8988T (cell line): ENCODE results near the gene KRTAP21-1.
"Not testable (repeated sequence)": the region's sequence is repeated elsewhere in the genome, so short reads cannot be mapped to it uniquely, and the experiment has no call there.

ENCODE experiments used
- DNase-seq: peaks from one replicate; pipeline ENCODE4 v3.0.0; 2011

Gene KRTAP21-1

DNA sequence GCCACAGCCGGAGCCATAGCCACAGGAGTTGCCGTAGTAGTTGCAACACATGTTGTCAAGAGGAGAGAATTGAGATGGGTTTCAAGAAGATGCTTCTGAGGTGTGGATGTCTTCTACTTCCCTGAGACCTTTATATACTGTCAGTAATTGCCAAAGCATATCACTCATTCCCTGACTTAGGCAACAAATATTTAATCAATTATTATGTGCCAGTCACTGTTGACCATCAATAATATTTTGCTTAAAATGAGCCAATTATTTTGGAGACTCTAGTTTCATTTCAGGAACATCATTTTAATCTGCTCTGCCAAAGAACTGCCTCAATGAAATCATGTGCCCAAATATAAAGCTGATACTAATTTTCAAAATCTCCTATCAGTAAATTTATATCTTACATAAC is at the start of gene KRTAP21-1:
Gene KRTAP21-1, minus strand, starts transcription at position 101 of the 400 bp plus-strand sequence. Its CDS starts 50 bp downstream, at position 51.
- DNase-seq: not testable (repeated sequence)

DNA sequence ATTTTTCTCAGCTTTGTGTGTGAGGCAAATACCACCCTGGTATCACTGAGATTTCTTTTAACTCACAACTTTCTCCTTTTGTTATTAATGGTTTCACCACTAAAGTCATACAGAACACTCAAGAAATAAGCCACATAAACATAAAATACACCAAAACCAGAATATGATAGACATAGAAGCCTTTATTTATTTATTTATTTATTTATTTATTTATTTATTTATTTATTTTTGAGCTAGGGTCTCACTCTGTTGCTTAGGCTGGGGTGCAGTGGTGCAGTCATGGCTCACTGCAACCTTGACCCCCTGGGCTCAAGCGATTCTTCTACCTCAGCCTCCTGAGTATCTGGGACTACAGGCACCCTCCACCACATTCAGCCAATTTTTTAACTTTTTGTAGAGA is 45.4 kb upstream of the KRTAP21-1 start:
- no peak for DNase-seq

DNA sequence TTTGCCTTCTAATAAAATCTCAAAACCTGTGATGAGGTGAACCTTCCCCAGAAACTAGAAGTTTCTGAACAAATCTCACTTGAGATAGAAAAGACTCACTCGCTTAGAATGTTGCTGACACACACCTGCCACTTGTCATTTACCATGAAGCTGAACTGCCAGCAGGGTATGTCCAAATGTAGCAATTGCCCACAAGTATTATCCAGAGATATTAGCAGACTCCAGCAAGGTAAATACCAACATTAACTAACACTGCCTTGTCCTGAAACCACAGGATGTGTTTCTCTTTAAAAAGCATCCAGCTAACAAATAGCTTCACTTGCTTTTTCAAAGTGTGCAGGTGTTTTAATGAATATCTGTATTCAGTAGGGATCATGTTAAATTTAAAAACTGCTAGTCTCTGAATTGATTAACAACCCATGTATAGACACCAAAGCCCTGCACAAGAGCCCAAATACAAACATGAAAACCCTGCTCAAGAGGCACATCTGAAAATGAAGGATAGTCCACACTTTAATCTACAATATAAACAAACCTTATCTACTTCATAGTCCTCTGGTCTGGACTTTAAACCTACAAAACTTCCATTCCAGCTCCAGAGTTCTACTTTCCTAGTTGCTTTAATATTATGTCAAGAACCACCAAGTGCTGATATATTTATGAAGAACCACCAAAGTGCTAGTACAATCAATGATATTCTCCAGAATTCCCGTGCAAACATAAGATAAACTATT is 38.5 kb upstream of the KRTAP21-1 start:
- no peak for DNase-seq

DNA sequence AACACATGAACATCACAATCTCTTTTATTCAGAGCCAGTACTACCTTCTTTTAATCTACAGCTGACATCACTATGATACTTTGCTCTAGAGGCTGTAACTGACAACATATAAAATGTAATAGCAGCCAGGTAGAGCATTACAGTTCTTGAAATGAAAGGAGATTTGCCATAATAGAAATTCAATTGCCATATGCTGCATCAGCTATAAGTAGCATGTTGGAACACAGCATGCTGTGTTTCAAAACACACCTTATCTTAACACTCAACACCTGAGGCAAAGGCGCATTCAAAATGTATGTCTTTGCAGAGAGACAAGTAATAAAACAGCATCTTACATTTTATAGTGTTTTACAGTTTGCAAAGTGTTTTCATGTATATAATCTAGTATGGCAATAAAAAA is 24.0 kb upstream of the KRTAP21-1 start:
- no peak for DNase-seq

DNA sequence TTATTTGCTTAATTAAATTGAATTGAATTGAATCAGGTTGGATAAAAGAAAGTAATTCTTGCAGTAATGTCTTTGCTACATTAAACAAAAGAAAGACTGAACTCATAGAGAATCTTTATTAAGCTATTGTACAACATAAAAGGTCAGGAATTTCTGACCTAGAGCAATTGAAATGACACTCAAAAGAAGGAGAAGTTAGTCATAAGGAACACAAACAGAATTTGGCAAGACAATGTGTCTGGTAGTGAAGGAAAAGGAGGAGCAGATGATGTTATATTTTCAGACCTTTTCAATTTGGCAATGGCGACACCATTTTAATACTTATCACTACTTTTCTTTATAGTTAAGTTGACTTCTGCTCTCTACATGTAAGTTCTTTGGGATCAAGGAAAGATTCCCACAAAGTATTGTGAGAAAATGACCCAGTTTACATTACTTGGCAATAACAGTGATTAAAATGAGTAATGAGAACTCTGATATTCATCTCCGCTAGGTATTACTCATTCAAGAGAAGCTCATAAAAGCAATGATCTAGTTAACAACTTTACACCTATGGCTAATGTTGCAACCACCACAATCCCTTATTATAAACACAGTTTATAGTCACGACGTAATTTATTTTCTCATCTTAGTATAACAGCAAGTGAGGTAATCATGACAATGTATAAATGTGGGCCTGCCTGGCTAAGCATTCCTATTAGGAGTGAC is 14.7 kb upstream of the KRTAP21-1 start:
- no peak for DNase-seq

DNA sequence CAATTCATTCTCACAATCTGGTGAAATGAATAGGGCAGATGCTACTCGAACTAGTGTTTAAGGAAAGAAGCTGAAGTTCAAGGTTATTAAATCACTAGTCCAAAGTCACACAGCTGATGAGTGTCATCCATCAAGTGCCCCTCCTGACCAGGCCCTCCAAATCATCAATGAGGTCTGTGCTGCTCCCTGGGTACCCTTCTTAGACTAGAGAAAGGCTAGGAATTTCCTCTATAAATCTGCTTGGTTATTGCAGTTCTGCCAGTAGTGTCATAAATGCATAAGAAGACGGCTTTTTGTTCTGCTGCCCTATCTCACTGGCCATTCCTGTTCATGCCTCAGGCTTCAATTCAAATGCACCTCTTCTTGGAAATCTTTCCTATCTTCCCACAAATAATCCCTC is 5.5 kb upstream of the KRTAP21-1 start:
- DNase-seq: no peak

DNA sequence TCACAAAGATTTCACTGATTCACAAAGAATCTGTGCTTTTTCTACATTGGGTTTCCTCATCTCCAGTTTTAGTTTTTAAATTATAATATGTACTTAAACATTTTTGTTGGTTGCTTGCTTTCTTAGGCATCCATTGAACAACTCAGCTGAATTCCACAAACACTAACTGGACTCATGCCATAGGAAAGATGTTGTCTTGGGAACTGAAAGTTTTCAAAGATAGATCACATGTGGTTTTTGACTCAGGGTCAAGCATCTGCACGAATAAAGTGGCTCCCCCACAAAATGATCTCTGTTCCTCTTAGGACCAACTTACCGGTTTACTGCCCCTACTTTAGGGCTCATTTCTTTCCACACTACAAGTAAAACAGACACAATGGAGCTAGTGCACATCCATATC is 3.1 kb upstream of the KRTAP21-1 start:
- no peak for DNase-seq

DNA sequence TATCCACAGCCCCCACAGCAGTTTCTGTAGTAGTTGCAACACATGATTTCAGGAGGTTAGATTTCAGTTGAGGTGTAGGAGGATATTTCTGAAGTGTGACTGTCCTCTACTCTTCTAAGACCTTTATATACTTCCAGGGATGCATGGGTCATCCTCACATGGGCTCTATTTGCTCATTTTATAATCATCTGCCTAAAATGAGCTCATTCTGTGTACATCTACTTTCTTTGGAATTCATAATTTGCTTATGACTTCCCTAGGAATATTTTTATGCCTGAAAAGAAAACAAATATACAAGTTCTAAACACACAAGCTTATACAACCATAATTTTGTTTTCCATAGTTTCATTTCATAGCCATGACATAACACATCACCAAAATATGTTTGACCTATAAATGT is 8.1 kb downstream of the KRTAP21-1 start, which contains the start of gene KRTAP21-2:
Gene KRTAP21-2, minus strand, starts transcription at position 101 of the 400 bp plus-strand sequence. Its CDS starts 57 bp downstream, at position 44.
- DNase-seq: no peak

DNA sequence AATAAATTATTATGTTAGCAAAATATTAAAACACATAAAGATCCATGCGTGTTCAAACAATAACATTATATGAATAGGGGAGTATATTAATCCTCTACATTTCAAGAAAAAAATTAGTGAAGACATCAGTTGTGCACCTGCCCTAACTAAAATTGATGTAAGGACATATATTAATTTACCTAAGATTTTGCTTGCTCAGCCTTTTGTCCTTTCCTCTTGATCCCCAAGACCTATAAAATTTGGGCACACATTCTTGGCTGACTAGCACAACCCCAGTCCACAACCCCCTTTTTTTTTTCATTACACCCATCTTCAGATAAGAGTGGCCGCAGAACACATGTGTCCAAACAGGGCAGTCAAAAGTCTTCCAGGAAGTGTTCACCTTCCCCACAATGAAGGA is 14.8 kb downstream of the KRTAP21-1 start:
- no peak for DNase-seq

DNA sequence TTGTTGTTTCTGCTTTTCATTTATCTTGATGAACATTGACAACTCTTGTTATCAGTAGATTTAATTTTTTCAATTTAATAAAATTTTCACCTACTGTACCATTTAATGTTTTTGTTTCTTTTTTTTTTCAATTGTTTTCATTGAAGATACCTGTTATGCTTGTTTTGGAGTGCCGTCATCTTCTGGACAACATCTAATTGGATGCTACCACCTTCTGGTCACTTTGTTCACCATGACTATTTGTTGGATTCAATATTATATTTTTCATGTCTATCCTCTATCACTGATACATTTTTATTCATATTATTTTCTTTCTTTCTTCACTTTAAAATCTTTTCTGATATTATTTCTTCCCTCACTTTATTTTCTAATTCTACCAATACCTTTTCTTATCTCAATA is 22.2 kb downstream of the KRTAP21-1 start:
- DNase-seq: no peak

DNA sequence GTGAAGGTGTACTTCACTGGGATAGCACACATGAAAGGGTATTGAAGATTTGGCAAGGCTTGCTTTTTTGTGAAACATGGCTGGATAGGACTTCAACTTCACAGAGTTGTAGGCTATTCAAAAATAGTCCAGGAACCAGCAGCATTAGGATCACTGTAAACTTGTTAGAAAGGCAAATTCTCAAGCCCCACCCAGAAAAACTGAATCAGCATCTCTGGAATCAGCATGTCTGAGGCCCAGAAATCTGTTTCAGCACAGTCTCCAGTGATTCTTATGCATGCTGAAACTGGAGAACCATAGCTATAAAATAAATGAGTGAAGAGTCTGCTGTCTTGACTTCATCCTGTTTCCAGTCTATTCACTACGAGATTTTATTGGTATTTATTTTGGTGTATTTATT is 28.5 kb downstream of the KRTAP21-1 start:
- DNase-seq: no peak

DNA sequence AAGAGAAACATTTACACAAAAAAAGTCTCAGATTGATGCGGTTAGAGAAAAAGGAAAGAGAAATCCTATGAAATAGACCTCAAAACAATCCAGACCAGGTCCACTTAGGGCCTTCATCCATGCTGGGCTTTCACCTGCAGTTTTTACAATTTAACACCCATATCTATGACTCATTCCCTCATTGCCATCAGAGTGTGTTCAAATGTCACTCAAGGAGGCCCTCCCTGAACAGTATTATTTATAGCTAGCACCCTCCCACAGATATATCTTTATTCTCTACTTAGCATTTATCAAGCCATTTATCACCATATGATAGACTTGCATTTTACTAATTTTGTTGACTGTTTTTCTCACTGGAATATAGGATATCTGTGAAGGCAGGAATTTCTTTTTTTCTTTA is 35.8 kb downstream of the KRTAP21-1 start:
- DNase-seq: no peak

DNA sequence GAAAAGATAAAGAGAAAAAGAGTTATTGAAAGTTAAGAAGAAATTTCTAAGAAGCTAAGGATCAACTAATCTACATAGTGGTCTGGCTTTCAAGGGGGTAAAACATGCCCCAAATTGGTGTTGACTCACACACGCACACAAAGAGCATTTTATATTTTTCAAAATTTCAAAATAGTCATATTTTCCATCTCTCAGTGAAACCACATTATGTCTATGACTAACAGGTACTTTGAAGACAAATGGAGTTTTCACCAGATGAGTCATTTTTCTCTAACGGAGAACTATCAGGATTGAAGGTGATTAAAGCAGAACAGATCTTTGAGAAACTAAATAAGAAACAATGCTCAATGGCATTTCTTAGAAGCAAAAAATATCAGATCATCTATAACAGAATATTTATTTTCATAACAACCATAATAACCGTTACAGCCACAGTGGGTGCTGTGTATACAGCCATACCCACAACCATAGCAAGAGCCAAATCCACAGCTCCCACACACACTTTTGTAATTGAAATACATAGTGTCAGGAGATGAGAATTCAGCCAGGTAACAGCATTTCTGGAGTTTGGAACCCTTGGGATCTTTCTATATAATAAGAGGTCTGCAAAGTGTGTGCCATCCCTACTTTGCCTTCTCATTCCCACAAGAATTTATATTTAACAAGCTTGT is 36.9 kb downstream of the KRTAP21-1 start, which contains the start of gene KRTAP21-3:
Gene KRTAP21-3, minus strand, starts transcription at position 539 of the 671 bp plus-strand sequence. Its CDS starts 18 bp downstream, at position 521.
- DNase-seq: no peak

DNA sequence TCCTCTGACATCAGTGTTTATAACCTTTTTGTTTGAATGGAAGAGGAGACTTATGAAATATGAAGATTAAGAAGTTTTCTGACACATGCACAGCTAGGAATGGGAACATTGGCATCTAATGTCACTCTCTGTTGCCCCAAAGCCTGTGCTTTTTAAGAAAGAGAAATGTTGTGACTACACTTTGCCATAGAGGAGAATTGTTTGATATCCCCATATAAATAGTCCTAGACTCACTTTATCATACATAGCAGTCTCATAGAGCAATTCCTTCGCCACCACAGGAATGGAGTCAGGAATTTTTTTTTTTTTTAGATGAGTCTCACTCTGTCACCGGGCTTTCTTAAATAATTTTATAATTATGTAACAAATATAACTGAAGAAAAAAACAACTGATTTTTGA is 38.1 kb downstream of the KRTAP21-1 start:
- no peak for DNase-seq

DNA sequence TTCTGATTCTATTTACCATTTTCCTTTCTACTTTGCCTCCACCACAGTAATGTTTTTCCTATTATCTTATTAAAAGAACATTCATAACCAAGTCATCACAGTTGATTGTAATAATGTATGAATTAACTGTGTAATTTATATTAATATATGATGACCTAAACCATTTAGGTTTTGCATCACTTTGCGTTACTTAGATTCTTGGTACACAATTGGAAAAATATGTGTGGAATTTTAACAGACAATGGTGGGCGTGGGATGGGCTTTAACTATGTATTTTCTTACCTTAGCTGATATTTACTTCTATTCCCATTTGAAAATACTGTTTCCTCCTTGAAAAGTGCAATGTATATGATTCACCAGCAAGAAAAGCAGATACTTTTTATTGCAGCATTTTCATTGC is 40.3 kb downstream of the KRTAP21-1 start:
- DNase-seq: no peak

DNA sequence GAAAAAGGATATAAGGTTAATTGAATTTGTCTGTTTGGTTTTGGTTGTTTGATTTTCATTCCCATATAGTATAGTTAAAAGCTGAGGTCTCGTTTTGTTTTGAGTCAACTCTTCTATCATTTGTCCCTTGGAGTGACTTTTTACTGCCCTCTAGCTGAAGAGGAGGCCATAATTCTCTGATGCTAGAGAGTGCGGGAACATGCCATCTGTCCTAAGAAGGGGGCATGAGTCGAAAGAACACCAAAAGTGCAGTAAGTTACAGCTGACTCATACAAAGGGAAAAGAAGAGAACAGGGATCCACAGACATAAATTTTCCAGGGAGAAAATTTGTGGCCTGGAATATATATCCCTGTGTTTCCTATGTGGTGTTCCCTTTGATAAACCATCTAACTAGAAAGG is 40.8 kb downstream of the KRTAP21-1 start:
- DNase-seq: no peak

DNA sequence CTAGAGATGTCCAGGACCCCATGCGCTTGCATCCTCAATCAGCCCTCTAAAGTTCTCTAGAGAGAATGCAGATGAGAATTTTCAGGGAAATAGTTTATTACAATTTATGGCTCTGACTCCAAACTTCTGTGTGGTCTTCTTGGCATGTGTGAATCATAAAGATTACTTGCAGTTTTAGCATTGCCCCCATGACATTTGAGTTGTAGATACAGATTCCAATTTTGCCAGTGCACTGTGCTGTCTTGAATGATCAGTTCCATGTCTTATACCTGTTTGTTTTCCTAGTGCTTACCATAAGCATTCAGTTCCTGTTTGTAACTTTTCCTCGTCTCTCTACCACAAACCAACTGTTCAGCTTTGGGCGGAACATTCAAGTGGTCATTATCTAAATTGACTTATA is 41.5 kb downstream of the KRTAP21-1 start:
- DNase-seq: no peak

DNA sequence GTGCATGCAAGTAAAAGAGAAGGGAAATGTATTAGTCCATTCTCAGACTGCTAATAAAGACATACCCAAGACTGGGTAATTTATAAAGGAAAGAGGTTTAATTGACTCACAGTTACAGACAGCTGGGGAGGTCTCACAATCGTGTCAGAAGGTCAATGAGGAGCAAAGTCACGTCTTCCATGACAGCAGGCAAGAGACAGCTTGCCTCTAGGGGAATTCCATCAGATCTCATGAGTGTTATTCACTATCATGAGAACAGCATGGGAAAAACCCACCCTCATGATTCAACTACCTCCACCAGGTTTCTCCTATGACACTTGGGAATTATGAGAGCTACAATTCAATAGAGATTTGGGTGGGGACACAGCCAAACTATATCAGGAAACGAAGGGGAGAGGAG is 44.7 kb downstream of the KRTAP21-1 start:
- no peak for DNase-seq

DNA sequence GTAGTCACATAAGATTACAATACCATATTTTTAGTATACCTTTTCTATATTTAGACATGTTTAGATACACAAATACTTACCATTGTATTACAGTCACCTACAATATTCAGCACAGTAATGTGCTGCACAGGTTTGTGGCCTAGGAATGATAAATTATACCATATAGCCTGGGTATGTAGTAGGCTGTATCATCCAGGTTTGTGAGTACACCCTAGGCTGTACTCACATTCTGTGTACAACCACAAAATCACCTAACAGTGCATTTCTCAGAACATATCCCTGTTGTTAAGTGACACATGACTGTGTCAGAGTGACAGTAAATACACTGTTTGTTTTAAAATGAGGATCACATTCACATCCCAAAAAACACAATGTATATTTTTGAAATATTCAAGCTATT is 47.8 kb downstream of the KRTAP21-1 start:
- DNase-seq: no peak
